ENCODE data around the gene CENPX.

Gene CENPX

DNA sequence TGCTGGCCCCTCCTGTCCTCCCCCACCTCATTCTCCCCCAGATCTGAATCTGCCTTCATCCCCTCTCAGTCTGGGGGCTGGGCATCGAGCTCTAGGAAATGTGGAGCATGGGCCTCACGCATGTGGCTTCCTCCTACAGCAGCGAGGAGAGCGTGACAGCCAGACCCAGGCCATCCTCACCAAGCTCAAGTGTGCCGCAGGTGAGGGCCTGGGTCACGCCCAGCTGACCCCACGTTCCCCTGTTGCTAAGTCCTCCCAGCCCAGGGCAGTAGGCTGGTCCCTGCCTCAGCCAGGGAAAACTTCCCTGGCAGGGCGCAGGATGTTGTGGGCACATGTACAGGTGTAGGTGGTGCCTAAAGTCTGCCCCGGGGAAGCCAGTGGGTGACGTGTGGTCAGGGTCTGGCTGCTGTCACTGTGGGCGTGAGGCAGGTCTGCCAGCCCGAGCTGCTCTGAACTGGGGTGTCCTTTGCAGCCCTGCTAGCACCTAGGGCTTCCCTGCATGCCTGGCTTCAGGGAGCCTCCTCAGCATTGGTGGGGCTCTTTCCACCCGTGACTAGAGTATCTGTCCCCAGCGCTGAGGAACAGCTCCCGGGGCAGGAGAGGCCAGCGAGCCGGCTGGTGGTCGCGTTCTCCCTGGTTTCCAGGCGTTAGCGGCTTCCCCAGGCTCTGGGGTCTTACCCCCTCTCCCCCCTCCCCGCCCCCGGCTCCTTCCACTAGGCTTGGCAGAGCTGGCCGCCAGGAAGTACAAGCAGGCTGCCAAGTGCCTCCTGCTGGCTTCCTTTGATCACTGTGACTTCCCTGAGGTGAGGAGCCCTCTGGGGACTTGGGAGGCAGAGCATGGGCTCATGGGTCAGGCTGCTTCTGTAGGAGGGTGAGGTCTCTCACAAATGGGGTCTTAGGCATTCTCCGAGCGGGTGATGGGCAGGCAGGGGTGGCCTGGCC lies 32.6 kb upstream of the CENPX start:
- DNase-seq = no peak

DNA sequence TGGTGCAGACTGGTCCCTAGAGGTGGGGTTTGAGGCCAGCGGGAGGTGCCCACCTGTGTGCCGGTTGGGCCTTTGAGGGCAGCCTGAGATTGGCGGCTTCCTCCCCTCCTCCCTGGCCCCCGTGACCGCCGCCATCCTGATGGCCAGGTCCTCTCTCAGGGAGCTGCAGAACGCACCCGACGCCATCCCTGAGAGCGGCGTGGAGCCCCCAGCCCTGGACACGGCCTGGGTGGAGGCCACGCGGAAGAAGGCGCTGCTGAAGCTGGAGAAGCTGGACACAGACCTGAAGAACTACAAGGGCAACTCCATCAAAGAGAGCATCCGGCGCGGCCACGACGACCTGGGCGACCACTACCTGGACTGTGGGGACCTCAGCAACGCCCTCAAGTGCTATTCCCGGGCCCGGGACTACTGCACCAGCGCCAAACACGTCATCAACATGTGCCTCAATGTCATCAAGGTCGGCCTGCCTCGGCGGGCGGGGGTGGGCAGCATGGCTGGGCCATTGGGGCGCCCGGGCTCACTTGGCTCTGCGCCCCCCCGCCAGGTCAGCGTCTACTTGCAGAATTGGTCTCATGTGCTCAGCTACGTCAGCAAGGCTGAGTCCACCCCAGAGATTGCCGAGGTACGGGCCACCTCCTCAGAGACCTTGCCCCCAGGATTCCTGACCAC lies 31.8 kb upstream of the CENPX start:
- no peak for DNase-seq

DNA sequence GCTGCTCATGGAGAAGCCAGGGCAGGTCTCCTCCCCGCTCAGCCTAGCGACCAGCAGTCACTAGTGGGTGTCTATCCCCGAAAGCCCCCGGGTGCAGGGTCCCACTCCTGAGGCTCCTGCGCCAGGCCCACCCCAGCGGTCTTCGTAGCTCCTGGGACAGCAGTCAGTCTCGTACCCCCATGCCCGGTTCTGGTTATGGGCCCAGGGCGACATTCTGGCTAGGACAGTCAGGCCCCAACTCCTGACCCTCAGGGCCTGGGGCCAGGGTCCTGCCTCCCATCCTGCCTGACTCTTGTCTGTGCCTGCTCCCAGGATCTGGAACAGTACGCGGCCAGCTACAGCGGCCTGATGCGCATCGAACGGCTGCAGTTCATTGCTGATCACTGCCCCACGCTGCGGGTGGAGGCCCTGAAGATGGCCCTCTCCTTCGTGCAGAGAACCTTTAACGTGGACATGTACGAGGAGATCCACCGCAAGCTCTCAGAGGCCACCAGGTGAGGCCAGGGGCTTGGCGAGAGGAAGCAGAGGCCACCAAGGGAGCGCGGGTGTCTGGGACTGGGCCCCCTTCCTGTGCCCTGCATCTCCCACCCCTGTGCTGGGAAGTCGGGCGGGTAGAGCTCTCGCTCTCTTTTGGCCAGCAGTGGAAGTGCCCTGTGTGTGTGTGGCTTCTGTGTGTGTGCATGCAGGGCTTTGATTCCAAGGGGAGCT lies 31.0 kb upstream of the CENPX start:
- no peak for DNase-seq

- DNase-seq = no peak
These were observed 30.5 kb upstream of the CENPX start for GRCh38 chr17:82053130-82053529.

- DNase-seq = no peak
These were observed 30.0 kb upstream of the CENPX start for GRCh38 chr17:82052638-82053059.

DNA sequence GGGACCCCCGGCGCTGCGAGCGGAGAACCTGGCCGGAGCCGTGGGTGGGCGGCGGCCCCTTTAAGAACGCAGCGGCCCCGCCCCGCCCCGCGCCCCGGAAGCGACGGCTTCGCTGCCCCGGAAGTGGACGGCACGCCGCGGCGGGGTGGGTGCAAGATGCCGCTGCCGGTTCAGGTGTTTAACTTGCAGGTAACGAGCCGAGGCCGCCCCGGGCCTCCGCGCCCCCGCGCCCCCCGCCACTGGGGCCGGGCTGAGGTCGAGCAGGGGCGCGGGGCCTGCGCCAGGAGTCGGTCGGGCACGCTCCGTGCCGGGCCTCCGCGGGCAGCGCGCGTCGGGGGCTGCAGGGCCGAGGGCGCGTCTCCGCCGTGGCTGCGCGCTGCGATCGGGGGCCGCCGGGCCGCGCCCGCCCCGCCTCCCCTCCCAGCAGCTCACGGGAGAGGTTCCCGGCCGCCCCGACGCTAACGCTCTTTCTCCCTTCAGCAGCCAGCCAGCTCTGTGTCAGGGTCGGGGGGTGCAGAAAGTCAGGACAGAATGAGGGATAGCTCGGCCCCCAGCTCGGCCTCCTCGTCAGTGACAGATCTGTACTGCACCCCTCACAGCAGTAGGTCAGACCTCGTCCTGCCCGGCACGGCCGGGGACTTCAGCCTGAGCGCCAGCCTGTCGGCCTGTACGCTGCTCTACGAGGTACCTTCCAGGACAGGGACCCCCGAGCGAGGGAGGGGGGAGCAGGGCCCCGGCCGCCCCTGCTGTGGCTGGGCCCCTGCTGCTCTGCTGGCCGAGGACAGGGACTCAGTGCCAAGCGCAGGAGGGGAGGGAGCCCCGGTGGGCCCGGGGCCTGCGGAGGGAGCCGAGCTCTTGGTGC lies 29.3 kb upstream of the CENPX start, which contains the start of the genes GPS1 and RFNG:
Gene GPS1, plus strand, starts transcription at position 123 of the 862 bp plus-strand sequence. Its CDS starts 34 bp downstream, at position 157.
Gene RFNG, minus strand, starts transcription at position 36 of the 862 bp plus-strand sequence. CDS start 45 bp downstream, outside the sequence.
- DNase-seq = peak; percentile 76

DNA sequence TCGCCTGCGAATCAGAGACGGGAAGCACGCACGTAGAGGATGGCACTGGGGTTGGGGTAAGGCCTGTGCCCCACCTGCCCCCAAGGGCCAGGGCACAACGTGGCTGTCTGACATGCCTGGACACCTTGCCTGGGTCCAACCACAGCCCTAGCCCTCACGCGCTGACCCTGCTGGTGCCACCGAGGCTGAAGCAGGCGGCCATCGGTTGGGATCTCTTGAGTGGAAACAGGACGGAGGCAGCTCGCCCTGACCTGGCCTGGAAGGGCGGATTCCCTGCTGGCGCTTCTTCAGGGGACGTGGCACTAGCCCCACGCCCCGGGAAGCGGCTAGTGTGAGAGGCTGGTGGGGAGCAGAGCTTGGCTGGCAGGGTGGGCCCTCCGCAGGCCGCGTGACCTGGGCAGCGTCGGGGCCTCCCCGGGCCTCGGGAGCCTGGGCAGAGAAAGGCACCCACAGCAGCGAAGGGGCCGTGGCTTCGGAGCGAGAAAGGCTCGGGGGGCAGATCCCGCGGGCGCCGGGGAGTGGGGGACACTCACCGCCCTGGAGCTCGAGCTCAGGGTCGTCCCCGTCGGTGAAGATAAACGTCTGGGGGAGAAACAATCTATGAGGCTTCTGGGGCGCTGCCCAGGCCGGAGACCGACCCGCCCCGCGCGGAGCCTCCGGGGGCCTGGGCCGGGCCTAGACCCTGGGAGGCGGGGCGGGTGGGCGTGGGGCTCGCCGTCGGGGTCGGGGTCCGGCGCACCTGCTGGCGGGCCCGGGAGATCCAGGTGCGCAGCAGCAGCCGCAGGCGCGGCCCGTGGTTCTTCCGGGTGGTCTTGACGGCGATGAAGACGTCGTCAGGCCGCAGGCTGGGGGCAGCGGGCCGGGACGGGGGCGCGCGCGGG lies 28.3 kb upstream of the CENPX start:
- DNase-seq = no peak

DNA sequence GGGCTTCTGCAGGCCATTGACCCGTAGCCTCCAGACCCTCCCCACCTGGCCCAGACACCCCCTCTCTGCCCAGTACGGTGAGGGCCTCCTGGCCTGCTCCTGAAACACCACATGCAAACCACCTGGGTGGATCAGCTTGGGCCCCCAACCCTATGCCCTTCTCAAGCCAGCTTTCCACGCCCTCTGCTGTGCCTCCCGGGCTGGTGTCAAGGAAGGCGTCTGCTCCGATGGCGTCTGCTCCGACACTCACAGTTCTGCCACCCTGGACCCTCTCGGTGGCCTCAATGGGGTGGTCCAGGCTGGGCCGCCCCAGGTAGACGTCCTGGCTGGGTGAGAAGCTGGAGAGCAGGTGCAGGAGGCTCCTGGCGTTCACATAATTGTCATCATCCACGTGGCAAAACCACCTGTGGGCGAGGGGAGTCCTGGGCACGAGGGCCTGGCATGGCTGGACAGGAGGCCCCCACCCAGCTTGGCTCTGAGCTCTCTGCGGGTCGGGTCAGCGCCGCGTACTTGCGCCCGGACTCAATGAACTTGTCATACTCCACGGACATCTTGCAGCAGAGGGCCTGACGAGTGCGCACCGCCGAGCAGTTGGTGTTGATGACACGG lies 27.6 kb upstream of the CENPX start:
- DNase-seq = no peak

DNA sequence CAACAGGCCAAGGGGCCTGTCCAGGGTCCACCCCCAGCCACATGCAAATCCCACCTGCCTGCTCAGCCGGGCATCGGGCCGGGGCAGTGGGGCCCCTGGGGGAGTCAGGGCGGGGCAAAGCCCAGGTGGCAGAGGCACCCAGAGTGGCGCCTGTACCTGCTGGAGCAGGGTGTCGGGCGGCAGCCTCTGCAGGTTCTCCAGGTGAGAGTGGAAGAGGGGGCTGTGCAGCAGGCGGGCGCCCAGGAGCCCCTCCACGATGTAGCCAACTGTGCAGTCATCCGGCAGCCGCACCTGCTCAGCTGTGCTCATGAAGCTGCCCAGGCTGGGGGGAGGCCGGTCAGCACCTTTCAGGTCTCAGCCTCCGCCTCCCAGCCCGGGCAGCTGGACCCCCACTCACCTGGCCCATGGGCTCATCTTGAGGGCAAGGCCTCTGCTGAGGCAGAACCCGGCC lies 26.9 kb upstream of the CENPX start:
- DNase-seq = no peak

- no peak for DNase-seq
These were observed 26.4 kb upstream of the CENPX start for GRCh38 chr17:82049106-82049505.

DNA sequence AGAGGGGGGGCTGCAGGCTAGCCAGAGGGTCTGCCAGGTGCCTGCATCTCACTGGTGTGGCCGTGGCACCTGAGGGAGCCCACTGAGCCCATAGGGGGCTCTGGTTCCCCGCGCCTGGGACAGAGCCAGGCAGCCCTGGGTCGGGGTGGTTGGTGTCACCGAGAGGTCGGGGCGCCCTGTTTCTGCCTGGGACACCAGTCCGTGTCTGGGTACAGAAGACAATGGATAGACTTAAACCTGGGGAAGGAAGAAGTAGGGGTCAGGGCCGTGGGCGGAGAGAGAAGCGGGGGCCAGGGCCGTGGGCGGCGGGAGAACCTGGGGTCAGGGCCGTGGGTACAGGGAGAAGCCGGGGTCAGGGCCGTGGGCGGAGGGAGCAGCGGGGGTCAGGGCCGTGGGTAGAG lies 25.9 kb upstream of the CENPX start:
- DNase-seq = no peak

GRCh38 chr17:82047914-82048570 lies 25.4 kb upstream of the CENPX start:
- DNase-seq = no peak

DNA sequence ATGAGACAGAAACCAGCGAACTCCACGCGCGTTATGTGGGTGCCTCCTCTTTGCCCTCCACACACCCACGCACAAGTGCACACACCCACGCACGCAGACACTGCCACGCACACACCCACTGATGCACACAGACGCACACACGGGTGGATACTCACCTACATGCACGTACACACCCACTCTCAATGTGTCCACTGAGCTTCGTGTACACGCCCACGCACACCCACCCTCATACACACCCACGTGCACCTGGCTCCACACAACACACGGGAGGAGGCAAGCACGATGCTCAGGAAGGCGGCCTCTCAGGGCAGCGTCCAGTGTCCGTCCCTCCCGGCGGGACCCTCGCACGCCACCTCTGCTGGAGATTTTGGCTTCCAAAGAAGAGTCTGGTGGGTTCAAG lies 24.7 kb upstream of the CENPX start:
- no peak for DNase-seq

- DNase-seq = no peak
These were observed 24.2 kb upstream of the CENPX start for GRCh38 chr17:82046903-82047302.

DNA sequence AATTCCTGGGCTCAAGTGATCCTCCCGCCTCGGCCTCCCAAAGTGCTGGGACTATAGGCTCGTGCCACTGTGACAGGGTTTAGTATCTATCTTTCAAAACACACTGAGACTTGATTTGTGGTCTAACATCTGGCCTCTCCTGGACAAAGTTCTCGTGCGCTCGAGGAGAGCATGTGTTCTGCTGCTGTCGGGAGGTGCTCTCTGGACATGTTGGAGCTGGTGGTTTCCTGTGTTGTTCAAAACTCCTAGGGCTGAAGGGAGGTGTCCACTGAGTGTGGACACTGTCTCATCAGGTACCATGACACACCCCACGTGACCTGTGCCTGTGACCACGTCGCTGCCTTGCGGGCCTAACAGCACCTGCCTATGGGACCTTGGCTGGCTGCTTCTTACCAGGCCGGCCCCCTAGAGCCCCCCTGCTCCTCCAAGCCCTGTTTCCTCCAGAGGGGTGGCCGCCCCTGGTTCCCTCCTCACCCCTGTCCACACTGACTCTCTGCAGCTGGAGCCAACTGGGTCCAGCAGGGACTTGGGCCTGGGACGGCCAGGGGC lies 23.3 kb upstream of the CENPX start:
- DNase-seq = no peak

DNA sequence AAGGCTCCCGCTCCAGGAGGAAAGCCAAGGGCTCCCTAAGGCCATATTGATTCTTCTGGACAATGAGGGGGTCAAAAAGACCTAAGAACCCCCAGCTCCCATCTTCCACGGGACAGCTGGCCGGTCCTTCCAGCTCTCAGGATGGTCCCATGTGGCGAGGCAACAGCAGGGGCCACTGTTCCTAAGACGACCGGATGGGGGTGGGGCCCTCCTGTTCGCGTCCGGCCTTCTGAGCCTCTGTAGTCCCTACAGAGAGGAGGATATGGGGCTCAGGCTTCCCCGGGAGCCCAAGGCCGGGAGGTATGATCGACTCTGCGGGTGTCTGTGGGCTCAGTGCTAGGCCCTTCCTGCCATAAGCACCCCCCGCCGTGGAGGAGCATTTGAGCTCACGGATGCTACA lies 20.8 kb upstream of the CENPX start:
- no peak for DNase-seq

DNA sequence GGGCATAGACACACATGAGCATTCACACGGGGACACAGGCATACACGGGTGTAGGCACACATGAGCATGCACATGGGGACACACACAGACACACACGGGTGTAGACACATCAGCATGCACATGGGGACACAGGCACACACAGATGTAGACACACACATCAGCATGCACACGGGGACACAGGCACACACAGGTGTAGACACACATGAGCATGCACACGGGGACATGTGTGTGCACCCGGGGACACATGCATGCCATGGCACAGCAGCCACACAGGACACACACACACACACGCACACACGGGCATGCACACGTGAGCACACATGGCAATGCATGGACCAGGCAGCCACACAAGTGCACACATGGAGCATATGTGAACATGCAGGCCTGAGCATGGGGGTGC lies 20.0 kb upstream of the CENPX start:
- no peak for DNase-seq

DNA sequence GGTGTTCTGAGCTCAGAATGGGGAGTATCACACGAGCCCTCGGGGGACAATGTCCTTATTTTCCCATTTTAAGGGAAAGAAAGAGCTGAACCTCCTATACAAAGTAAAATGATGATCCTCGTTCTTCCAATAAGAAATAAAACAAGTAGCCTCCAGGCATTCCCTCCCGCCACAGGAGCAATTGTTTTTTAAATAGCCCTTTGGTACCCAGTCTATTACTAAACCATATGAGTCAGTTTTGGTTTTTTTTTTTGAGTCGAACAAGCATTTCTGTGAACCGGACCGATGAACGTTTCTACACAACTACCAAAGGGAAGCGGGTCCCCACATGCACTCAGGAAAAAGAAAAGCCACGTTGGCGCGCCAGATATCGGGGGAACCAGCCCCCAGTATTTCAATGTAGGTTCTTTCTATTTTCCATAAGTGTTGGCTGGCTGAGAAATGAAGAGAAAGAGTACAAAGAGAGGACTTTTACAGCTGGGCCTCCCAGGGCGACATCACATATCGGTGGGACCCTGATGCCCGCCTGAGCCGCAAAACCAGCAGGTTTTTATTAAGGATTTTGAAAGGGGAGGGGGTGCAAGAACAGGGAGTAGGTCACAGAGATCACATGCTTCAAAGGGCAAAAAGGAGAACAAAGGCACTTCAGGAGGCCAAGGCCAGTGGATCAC lies 18.6 kb upstream of the CENPX start:
- DNase-seq = no peak

GRCh38 chr17:82039695-82040299 lies 17.1 kb upstream of the CENPX start:
- DNase-seq = no peak

Data from activated CD4-positive, alpha-beta T cell treated with anti-CD3 and anti-CD28 coated beads, Interleukin-2, amount 50 U/mL, for 16 hours (primary cell).